GM12878 (cell line): ENCODE data around the gene DRC1. TPM values are rescaled to one million over a fixed set of nuclear protein-coding genes. Genes with fewer than 3 reads are reported as not detected.

Experiments
- ATAC-seq: fragments of 200-7000 bp; cut with Tn5 transposase; 3 replicates; pipeline ENCODE4 v1.9.1; 2020; ENCODE audit warnings: mild to moderate bottlenecking, moderate library complexity
- BruUV-seq: library from RNA; stranded (reverse); fragments of 400-500 nt; replicated peaks from 2 replicates; lab custom pipeline; 2021; lab: Mats Ljungman, UMichigan
- CTCF ChIA-PET: fragments of 300-600 bp; sonication (Branson Sonifier 250); formaldehyde crosslinking; extraction: SDS; loops from one replicate; lab custom pipeline; 2021; ENCODE audit warnings: inconsistent platforms; lab: Yijun Ruan, JAX
- POLR2A ChIA-PET: fragments of 350-600 bp; formaldehyde crosslinking; extraction: SDS; loops from one replicate; lab custom pipeline; 2021; ENCODE audit warnings: inconsistent platforms; lab: Charles Lee
- RAD21 ChIA-PET: fragments of 300-600 bp; sonication (Branson Sonifier 250); formaldehyde crosslinking; loops from one replicate; lab custom pipeline; 2023; ENCODE audit warnings: antibody characterized with exemption; ENCODE audit not compliant: unreplicated experiment; lab: Charles Lee
- SMC1A ChIA-PET: fragments of 300-600 bp; sonication (Branson Sonifier 250); formaldehyde crosslinking; loops from one replicate; lab custom pipeline; 2023; ENCODE audit not compliant: unreplicated experiment, uncharacterized antibody; lab: Charles Lee
- DNase-seq: peaks from one replicate; pipeline ENCODE4 v3.0.0-alpha.2; 2011; ENCODE audit warnings: low read depth, low spot score
- FAIRE-seq: peaks from 3 replicates; lab custom pipeline; 2011; peaks lifted over from hg19 to GRCh38; lab: Jason Lieb, UNC
- H2AFZ ChIP-seq: 2 replicates; pipeline ENCODE4 v1.6.0; 2011; ENCODE audit warnings: low read depth, low read length, control low read depth; ENCODE audit not compliant: control insufficient read depth
- H3K27ac ChIP-seq: 2 replicates; pipeline ENCODE4 v1.5.1; 2011; ENCODE audit warnings: control low read depth; ENCODE audit not compliant: control insufficient read depth, insufficient read depth
- H3K27me3 ChIP-seq, 2 experiments: replicated peaks in 1 of 2; 2 replicates each; pipeline versions ENCODE4 v1.6.0 to v1.6.1; 2011; ENCODE audit warnings: low read length in 1 of 2; ENCODE audit not compliant: control insufficient read depth in 2 of 2, insufficient read depth in 2 of 2
- H3K36me3 ChIP-seq, 2 experiments: 2 replicates each; pipeline ENCODE4 v1.5.1; 2011; ENCODE audit warnings: low read length in 1 of 2; ENCODE audit not compliant: control insufficient read depth in 2 of 2, insufficient read depth in 2 of 2
- H3K4me1 ChIP-seq: 2 replicates; pipeline ENCODE4 v1.6.1; 2011; ENCODE audit warnings: mild to moderate bottlenecking, low read length, moderate library complexity, mixed read lengths; ENCODE audit not compliant: control insufficient read depth, insufficient read depth
- H3K4me2 ChIP-seq: 2 replicates; pipeline ENCODE4 v1.6.0; 2011; ENCODE audit warnings: control low read depth; ENCODE audit not compliant: control insufficient read depth, insufficient read depth
- H3K4me3 ChIP-seq: fragments of 200-600 bp; sonication (generic); 2 replicates; pipeline ENCODE4 v1.5.1; 2016
- H3K79me2 ChIP-seq: 2 replicates; pipeline ENCODE4 v1.6.0; 2011; ENCODE audit warnings: low read length; ENCODE audit not compliant: control insufficient read depth, insufficient read depth
- H3K9ac ChIP-seq: 2 replicates; pipeline ENCODE4 v1.8.0; 2011; ENCODE audit warnings: low read length, control low read depth, mixed read lengths; ENCODE audit not compliant: control insufficient read depth, insufficient read depth
- H3K9me3 ChIP-seq: replicated peaks from 3 replicates; pipeline ENCODE4 v1.5.1; 2011; ENCODE audit warnings: mild to moderate bottlenecking, low read length; ENCODE audit not compliant: control insufficient read depth, insufficient read depth
- H4K20me1 ChIP-seq: 2 replicates; pipeline ENCODE4 v1.6.0; 2011; ENCODE audit not compliant: control insufficient read depth, insufficient read depth
- FOXK2 ChIP-seq: fragments of 450-650 bp; IDR thresholded peaks from 2 replicates; pipeline ENCODE4 v1.6.1; 2017; ENCODE audit warnings: mild to moderate bottlenecking, moderate library complexity
- NRF1 ChIP-seq: conservative IDR thresholded peaks from 2 replicates; pipeline ENCODE4 v1.6.1; 2011; ENCODE audit warnings: mild to moderate bottlenecking, low read depth, low read length, improper control_type of control experiment
- RB1 ChIP-seq: fragments of 450-650 bp; formaldehyde crosslinking; IDR thresholded peaks from 2 replicates; pipeline ENCODE4 v1.6.1; 2017; ENCODE audit warnings: mild to moderate bottlenecking, borderline replicate concordance
- RCOR1 ChIP-seq: conservative IDR thresholded peaks from 2 replicates; pipeline ENCODE4 v1.6.1; 2012; ENCODE audit warnings: low read depth, low read length, improper control_type of control experiment
- TBL1XR1 ChIP-seq: IDR thresholded peaks from 2 replicates; pipeline ENCODE4 v1.6.1; 2012; ENCODE audit warnings: low read depth, low read length, improper control_type of control experiment
- ZBED1 ChIP-seq: IDR thresholded peaks from 2 replicates; pipeline ENCODE4 v1.6.1; 2016; ENCODE audit warnings: borderline replicate concordance
- ZNF24 ChIP-seq: fragments of 450-650 bp; IDR thresholded peaks from 2 replicates; pipeline ENCODE4 v1.6.1; 2017; ENCODE audit warnings: antibody characterized with exemption, mild to moderate bottlenecking
- WGBS: methylation state at CpG from one replicate; pipeline ENCODE4 v1.1.6; 2016; ENCODE audit warnings: low lambda C conversion rate; ENCODE audit not compliant: insufficient replicate concordance, insufficient coverage; ENCODE audit errors: missing lambda C conversion rate; 5-methylcytosine and 5-hydroxymethylcytosine counted together
- in situ Hi-C: fragments of 300-500 bp; cut with MboI; formaldehyde crosslinking; loops from 9 replicates; pipeline ENCODE4 v1.14.3; 2018; ENCODE audit warnings: mixed read lengths
- intact Hi-C: fragments of 100-400 bp; cut with micrococcal nuclease; formaldehyde crosslinking; loops from one replicate; pipeline ENCODE4 v1.14.2; 2022; ENCODE audit not compliant: unreplicated experiment
- polyA plus RNA-seq, 11 experiments: library from polyadenylated mRNA; depleted of rRNA in 4 of 11; unstranded in 6 of 11; stranded (reverse) in 5 of 11; fragments of >200 nt; fragmentation: Nextera tagmentation in 4 of 11; fragmentation: Illumina TruSeq in 1 of 11; extraction: Ambion mirVana in 4 of 11; extraction: Trizol in 1 of 11; gene quantifications; 1 replicate in 1 of 11; 2 replicates in 10 of 11; pipeline versions ENCODE4 v1.2.1 to v1.2.3, GENCODE V29; 2011 to 2016; ENCODE audit warnings: inconsistent platforms in 2 of 11, missing spikeins in 2 of 11, low read depth in 1 of 11
- total RNA-seq, 4 experiments: library from RNA; depleted of rRNA in 3 of 4; stranded (reverse); fragments of >200 nt in 3 of 4; fragmentation: Illumina TruSeq in 1 of 4; extraction: Trizol in 1 of 4; gene quantifications; 2 replicates each; pipeline versions ENCODE4 v1.2.1 to v1.2.3, GENCODE V29; 2013 to 2021
- TF ChIP-seq, protein P1 (sequence below): fragments of 450-650 bp; conservative IDR thresholded peaks from 2 replicates; pipeline ENCODE4 v1.6.1; 2017; ENCODE audit warnings: mild to moderate bottlenecking, moderate library complexity

DRC1 gene
- total and polyA plus RNA-seq, 10 of the 15 experiments (the other 5 are each of a cell fraction or from before 2014, with no cell fraction given), result 0.03 TPM; not detected in 9

DNA sequence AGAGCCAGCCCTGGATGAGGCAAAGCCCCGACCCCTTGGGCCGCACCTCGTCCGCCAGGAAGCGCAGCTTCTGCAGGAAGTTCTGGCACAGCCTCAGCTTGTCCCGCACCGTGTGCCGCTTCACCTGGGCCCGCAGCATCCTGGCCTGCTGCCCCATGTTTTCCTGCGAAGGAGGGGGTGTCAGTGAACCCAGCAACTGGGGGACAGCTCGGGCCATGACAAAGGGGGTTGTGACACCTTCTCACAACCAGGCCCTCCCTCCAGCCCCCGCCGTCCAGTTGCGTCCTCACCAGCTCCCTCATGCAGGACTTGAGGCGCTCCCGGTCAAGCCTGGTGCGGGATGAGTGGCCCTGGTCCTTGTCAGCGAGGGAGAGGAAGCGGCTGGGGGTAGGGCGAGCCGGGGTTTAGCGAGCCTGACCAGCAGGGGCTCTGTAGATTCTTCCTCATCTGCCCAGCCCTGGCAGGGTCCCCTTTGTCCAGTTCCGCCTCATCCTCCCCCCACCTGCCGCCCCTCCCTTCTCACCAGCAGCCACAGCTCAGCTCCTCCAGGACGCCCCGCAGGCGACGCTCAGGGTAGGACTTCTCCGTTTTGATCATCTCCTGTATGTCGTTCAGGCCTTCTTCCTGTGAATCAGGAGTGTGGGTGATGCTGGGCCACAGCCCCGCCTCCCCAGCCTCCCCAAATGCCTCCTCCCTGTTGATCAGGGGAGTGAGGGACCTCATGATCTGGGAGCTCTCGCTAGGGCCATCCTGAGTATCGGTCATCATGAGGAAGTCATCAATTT is 75.6 kb downstream of the DRC1 start:
- no peak for TF ChIP-seq FOXK2
- no peak for TF ChIP-seq ZBED1
- no peak for TF ChIP-seq ZNF24
- no peak for TF ChIP-seq RCOR1
- TF ChIP-seq NRF1, result no peak
- no peak for TF ChIP-seq TBL1XR1
- TF ChIP-seq, all 136 proteins: peak for 0
- FAIRE-seq, result no peak
- H3K9ac ChIP-seq, result no peak overlapping the region
- ChIA-PET POLR2A (interaction anchor here (0.5 kb wide), 1 partner anchor 193 kb away, joined by 3 read pairs; no protein-coding TSS in a partner anchor), SMC1A (interaction anchor here (0.9 kb wide), 1 partner anchor 131 kb away, joined by 3 read pairs; the partner anchor contains the start of gene SELENOI), RAD21 (interaction anchor here (0.6 kb wide), 1 partner anchor 121 kb away, joined by 3 read pairs; no protein-coding TSS in a partner anchor), CTCF (no interaction called here)
- 36% methylated on average over 27 of the region's 33 CpGs for WGBS
- no peak overlapping the region for H3K4me3 ChIP-seq
- no peaks in the 10 kb centered on the region for H3K36me3 ChIP-seq
- DNase-seq, result no peak
- H3K27me3 ChIP-seq, result no peaks in the 10 kb centered on the region
- no peak overlapping the region for H3K4me2 ChIP-seq
- H3K27ac ChIP-seq, result no peak overlapping the region
- intact Hi-C loops, result no loop called here
- H3K79me2 ChIP-seq, result no peaks in the 10 kb centered on the region
- in situ Hi-C loops, result no loop called here
- BruUV-seq, result no TSS peak
- H3K9me3 ChIP-seq, result no peaks in the 10 kb centered on the region
- H4K20me1 ChIP-seq, result no peaks in the 10 kb centered on the region
- H2AFZ ChIP-seq, result no peak overlapping the region
- no peaks in the 10 kb centered on the region for H3K4me1 ChIP-seq
- ATAC-seq, result no peak

DNA sequence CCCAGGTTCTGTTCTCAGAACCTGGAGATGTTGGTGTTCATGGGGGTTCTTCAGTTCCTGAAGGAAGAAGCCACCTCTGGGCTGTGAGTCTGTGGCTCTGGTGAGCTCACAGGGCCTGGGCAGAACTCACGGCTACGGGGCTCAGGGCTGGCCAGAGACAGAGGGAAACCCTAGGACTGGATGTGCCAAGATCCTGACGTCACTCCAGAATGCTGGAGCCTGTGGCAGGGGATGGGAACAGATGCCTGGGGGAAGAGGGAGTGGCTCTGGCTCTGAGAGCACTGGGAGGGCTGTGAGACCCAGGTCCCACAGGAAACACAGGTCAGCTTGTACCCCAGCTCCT is 76.2 kb downstream of the DRC1 start, which contains the start of gene OTOF:
Gene OTOF, minus strand, starts transcription at position 214 of the 343 bp plus-strand sequence.
- WGBS, result 14% methylated on average over 3 of the region's 3 CpGs
- ChIA-PET CTCF (no interaction called here), RAD21 (interaction anchor here (0.6 kb wide), 1 partner anchor 122 kb away, joined by 3 read pairs; no protein-coding TSS in a partner anchor), SMC1A (no interaction called here), POLR2A (no interaction called here)
- no peak within 1 kb of the TSS for H3K4me3 ChIP-seq
- H4K20me1 ChIP-seq, result no peaks in the 10 kb centered on the region
- no peaks in the 10 kb centered on the region for H3K9me3 ChIP-seq
- no peaks in the 10 kb centered on the region for H3K27me3 ChIP-seq
- H3K79me2 ChIP-seq, result no peaks in the 10 kb centered on the region
- ATAC-seq, result no peak; the same call in 2 of the 3 replicates
- intact Hi-C loops, result no loop called here
- no peaks in the 10 kb centered on the region for H3K36me3 ChIP-seq
- no peak within 1 kb of the TSS for H3K27ac ChIP-seq
- in situ Hi-C loops, result no loop called here
- H2AFZ ChIP-seq, result no peak within 1 kb of the TSS
- H3K4me2 ChIP-seq, result no peak within 1 kb of the TSS
- no peak for DNase-seq
- no peak for TF ChIP-seq RB1
- TF ChIP-seq, protein P1, sequence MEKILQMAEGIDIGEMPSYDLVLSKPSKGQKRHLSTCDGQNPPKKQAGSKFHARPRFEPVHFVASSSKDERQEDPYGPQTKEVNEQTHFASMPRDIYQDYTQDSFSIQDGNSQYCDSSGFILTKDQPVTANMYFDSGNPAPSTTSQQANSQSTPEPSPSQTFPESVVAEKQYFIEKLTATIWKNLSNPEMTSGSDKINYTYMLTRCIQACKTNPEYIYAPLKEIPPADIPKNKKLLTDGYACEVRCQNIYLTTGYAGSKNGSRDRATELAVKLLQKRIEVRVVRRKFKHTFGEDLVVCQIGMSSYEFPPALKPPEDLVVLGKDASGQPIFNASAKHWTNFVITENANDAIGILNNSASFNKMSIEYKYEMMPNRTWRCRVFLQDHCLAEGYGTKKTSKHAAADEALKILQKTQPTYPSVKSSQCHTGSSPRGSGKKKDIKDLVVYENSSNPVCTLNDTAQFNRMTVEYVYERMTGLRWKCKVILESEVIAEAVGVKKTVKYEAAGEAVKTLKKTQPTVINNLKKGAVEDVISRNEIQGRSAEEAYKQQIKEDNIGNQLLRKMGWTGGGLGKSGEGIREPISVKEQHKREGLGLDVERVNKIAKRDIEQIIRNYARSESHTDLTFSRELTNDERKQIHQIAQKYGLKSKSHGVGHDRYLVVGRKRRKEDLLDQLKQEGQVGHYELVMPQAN, result no peak
- no peak for FAIRE-seq
- BruUV-seq, result no TSS peak
- no peak within 1 kb of the TSS for H3K9ac ChIP-seq
- H3K4me1 ChIP-seq, result no peaks in the 10 kb centered on the region
